WTC11 (cell line): Measurements from ENCODE around the gene GOLGA8A. TPM values are rescaled to one million over a fixed set of nuclear protein-coding genes. Genes with fewer than 3 reads are reported as not detected.

Source experiments
- ATAC-seq: fragments of 200-7000 bp; cut with Tn5 transposase; 2 replicates; pipeline ENCODE4 v1.10.0; 2021; ENCODE audit warnings: mild to moderate bottlenecking, moderate library complexity
- Bru-seq: library from RNA; stranded (reverse); fragments of 400-500 nt; gene quantifications from one replicate; lab custom pipeline; 2021; lab: Mats Ljungman, UMichigan
- CTCF ChIA-PET: fragments of 300-600 bp; sonication (Branson Sonifier 250); formaldehyde crosslinking; loops from one replicate; lab custom pipeline; 2021; ENCODE audit warnings: antibody characterized with exemption; lab: Charles Lee
- POLR2A ChIA-PET: fragments of 350-600 bp; sonication (Branson Sonifier 250); formaldehyde crosslinking; loops from one replicate; lab custom pipeline; 2021; ENCODE audit warnings: antibody characterized with exemption; lab: Charles Lee
- DNase-seq: peaks from one replicate; pipeline ENCODE4 v3.0.0; 2021; ENCODE audit warnings: low spot score
- H3K27ac Mint-ChIP-seq: 2 replicates; pipeline ENCODE4 v1.8.0; 2021; ENCODE audit warnings: mixed read lengths
- H3K27me3 Mint-ChIP-seq: 2 replicates; pipeline ENCODE4 v1.8.0; 2021; ENCODE audit warnings: low read depth, mild to moderate bottlenecking, moderate library complexity, mixed read lengths
- H3K36me3 Mint-ChIP-seq: 2 replicates; pipeline ENCODE4 v1.8.0; 2021; ENCODE audit warnings: mixed read lengths
- H3K4me1 Mint-ChIP-seq: 2 replicates; pipeline ENCODE4 v1.8.0; 2022; ENCODE audit warnings: mixed read lengths
- H3K4me3 Mint-ChIP-seq: 2 replicates; pipeline ENCODE4 v1.8.0; 2021; ENCODE audit warnings: mild to moderate bottlenecking, moderate library complexity, mixed read lengths
- H3K9me3 Mint-ChIP-seq: 2 replicates; pipeline ENCODE4 v1.8.0; 2021; ENCODE audit warnings: mixed read lengths
- CBFB ChIP-seq: sonication (generic); formaldehyde crosslinking; IDR thresholded peaks from 2 replicates; pipeline ENCODE4 v1.8.1; 2022; ENCODE audit warnings: mild to moderate bottlenecking, low read depth, missing genetic modification reagents
- CREM ChIP-seq: sonication (generic); formaldehyde crosslinking; IDR thresholded peaks from 2 replicates; pipeline ENCODE4 v1.8.1; 2022; ENCODE audit warnings: mild to moderate bottlenecking, missing genetic modification reagents, moderate library complexity
- E2F1 ChIP-seq: sonication (generic); formaldehyde crosslinking; IDR thresholded peaks from 2 replicates; pipeline ENCODE4 v1.8.0; 2022; ENCODE audit warnings: mild to moderate bottlenecking, missing genetic modification reagents
- FOXK1 ChIP-seq: sonication (generic); formaldehyde crosslinking; IDR thresholded peaks from 2 replicates; pipeline ENCODE4 v1.8.0; 2022; ENCODE audit warnings: mild to moderate bottlenecking, moderate library complexity, missing genetic modification reagents
- GABPB1 ChIP-seq: sonication (generic); formaldehyde crosslinking; IDR thresholded peaks from 2 replicates; pipeline ENCODE4 v1.8.1; 2023; ENCODE audit warnings: mild to moderate bottlenecking, missing genetic modification reagents
- GRHL2 ChIP-seq: fragments of 250-450 bp; sonication (Bioruptor Pico); IDR thresholded peaks from 2 replicates; pipeline ENCODE4 v1.8.0; 2022; ENCODE audit warnings: mild to moderate bottlenecking, moderate library complexity; ENCODE audit not compliant: insufficient replicate concordance, severe bottlenecking
- HMGA2 ChIP-seq: fragments of 250-450 bp; sonication (Bioruptor Pico); IDR thresholded peaks from 2 replicates; pipeline ENCODE4 v1.4.0; 2021; ENCODE audit warnings: mild to moderate bottlenecking, moderate library complexity
- JUN ChIP-seq: sonication (generic); formaldehyde crosslinking; IDR thresholded peaks from 2 replicates; pipeline ENCODE4 v1.8.0; 2023; ENCODE audit warnings: mild to moderate bottlenecking, missing genetic modification reagents
- NFATC4 ChIP-seq: fragments of 250-450 bp; sonication (Bioruptor Pico); IDR thresholded peaks from 2 replicates; pipeline ENCODE4 v1.9.0; 2021; ENCODE audit warnings: mild to moderate bottlenecking
- NFYB ChIP-seq: sonication (generic); formaldehyde crosslinking; conservative IDR thresholded peaks from 2 replicates; pipeline ENCODE4 v1.8.0; 2022; ENCODE audit warnings: low read depth, missing genetic modification reagents
- RORB ChIP-seq: fragments of 250-450 bp; sonication (Bioruptor Pico); IDR thresholded peaks from 2 replicates; pipeline ENCODE4 v1.9.0; 2021; ENCODE audit warnings: mild to moderate bottlenecking
- SOX15 ChIP-seq: fragments of 250-450 bp; sonication (Bioruptor Pico); IDR thresholded peaks from 2 replicates; pipeline ENCODE4 v1.9.0; 2021; ENCODE audit warnings: mild to moderate bottlenecking
- SP1 ChIP-seq: sonication (generic); formaldehyde crosslinking; conservative IDR thresholded peaks from 2 replicates; pipeline ENCODE4 v1.8.1; 2022; ENCODE audit warnings: missing genetic modification reagents
- ZBTB21 ChIP-seq: sonication (generic); formaldehyde crosslinking; IDR thresholded peaks from 2 replicates; pipeline ENCODE4 v1.8.1; 2023; ENCODE audit warnings: mild to moderate bottlenecking, missing genetic modification reagents, borderline replicate concordance
- ZNF138 ChIP-seq: sonication (generic); formaldehyde crosslinking; conservative IDR thresholded peaks from 2 replicates; pipeline ENCODE4 v1.8.1; 2022; ENCODE audit warnings: mild to moderate bottlenecking, moderate library complexity, missing genetic modification reagents
- ZNF219 ChIP-seq: sonication (generic); formaldehyde crosslinking; IDR thresholded peaks from 2 replicates; pipeline ENCODE4 v1.8.0; 2023; ENCODE audit warnings: missing genetic modification reagents, mild to moderate bottlenecking, borderline replicate concordance
- ZNF423 ChIP-seq: fragments of 250-450 bp; sonication (Bioruptor Pico); IDR thresholded peaks from 2 replicates; pipeline ENCODE4 v2.1.2; 2022; ENCODE audit warnings: mild to moderate bottlenecking, moderate library complexity
- long read RNA-seq, 3 experiments: library from RNA in 1 of 3; library from capped mRNA in 1 of 3; library from polyadenylated mRNA in 1 of 3; unstranded in 2 of 3; stranded (forward) in 1 of 3; transcript quantifications; one replicate each; pipeline ENCODE4 v2.0.0, GENCODE V29; 2021
- total RNA-seq: library from RNA; stranded (reverse); gene quantifications from 3 replicates; pipeline ENCODE4 v1.2.3, GENCODE V29; 2021
- TF ChIP-seq, protein P1 (sequence below): sonication (generic); formaldehyde crosslinking; IDR thresholded peaks from 2 replicates; pipeline ENCODE4 v1.8.0; 2022; ENCODE audit warnings: mild to moderate bottlenecking, missing genetic modification reagents
- TF ChIP-seq, protein P2 (sequence below): sonication (generic); formaldehyde crosslinking; IDR thresholded peaks from 2 replicates; pipeline ENCODE4 v1.8.1; 2022; ENCODE audit warnings: mild to moderate bottlenecking, moderate library complexity, missing genetic modification reagents
- TF ChIP-seq, protein P3 (sequence below): fragments of 250-450 bp; sonication (Bioruptor Pico); conservative IDR thresholded peaks from 2 replicates; pipeline ENCODE4 v1.9.0; 2021; ENCODE audit warnings: mild to moderate bottlenecking
- TF ChIP-seq, protein P4 (sequence below): sonication (generic); formaldehyde crosslinking; IDR thresholded peaks from 2 replicates; pipeline ENCODE4 v1.8.0; 2023; ENCODE audit warnings: missing genetic modification reagents
- TF ChIP-seq, protein P5 (sequence below): sonication (generic); formaldehyde crosslinking; IDR thresholded peaks from 2 replicates; pipeline ENCODE4 v1.8.1; 2023; ENCODE audit warnings: mild to moderate bottlenecking, missing genetic modification reagents, borderline replicate concordance
- TF ChIP-seq, protein P6 (sequence below): fragments of 200-600 bp; IDR thresholded peaks from 2 replicates; pipeline ENCODE4 v1.8.0; 2022; ENCODE audit warnings: antibody characterized with exemption

Gene GOLGA8A, protein sequence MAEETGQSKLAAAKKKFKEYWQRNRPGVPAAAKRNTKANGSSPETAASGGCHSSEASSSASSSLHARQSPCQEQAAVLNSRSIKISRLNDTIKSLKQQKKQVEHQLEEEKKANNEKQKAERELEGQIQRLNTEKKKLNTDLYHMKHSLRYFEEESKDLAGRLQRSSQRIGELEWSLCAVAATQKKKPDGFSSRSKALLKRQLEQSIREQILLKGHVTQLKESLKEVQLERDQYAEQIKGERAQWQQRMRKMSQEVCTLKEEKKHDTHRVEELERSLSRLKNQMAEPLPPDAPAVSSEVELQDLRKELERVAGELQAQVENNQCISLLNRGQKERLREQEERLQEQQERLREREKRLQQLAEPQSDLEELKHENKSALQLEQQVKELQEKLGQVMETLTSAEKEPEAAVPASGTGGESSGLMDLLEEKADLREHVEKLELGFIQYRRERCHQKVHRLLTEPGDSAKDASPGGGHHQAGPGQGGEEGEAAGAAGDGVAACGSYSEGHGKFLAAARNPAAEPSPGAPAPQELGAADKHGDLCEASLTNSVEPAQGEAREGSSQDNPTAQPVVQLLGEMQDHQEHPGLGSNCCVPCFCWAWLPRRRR
- total RNA-seq (37.2 to 41.3 TPM (median 39.8 TPM) in 3 replicates), Bru-seq, nascent RNA (percentile 71 among the genes with signal in this experiment)
- long read RNA-seq, experiment 1, transcript GOLGA8A-201 (16 exons, 1,877 nt) = major isoform, 5 of 115 reads
- long read RNA-seq, experiment 1, partial matches to known transcripts = 64 of 115 reads
- long read RNA-seq, experiment 1, other reads (novel, unspliced or antisense) = 46 of 115 reads
- long read RNA-seq, experiment 2, partial matches to known transcripts = 6 of 20 reads
- long read RNA-seq, experiment 2, other reads (novel, unspliced or antisense) = 13 of 20 reads
- long read RNA-seq, experiment 3 = 0 reads

- H3K4me1 Mint-ChIP-seq = no peaks in the 10 kb centered on the region
- H3K9me3 Mint-ChIP-seq = 0 out of 2 replicates have a peak, but pooled peaks cover 3% of the 10 kb centered on the region
- peaks cover 48% of the 10 kb centered on the region for H3K27me3 Mint-ChIP-seq
- peak within 1 kb of the TSS; percentile 66 for H3K4me3 Mint-ChIP-seq
- peak; percentile 34; the same call in 1 of the 2 replicates for ATAC-seq
- ChIA-PET CTCF (no interaction called here), POLR2A (no interaction called here)
- DNase-seq = peak; percentile 49
- no peaks in the 10 kb centered on the region for H3K36me3 Mint-ChIP-seq
- no peak within 1 kb of the TSS for H3K27ac Mint-ChIP-seq
- TF ChIP-seq ZNF138 (CRISPR knock-in tag) = no peak
- TF ChIP-seq, protein P1, sequence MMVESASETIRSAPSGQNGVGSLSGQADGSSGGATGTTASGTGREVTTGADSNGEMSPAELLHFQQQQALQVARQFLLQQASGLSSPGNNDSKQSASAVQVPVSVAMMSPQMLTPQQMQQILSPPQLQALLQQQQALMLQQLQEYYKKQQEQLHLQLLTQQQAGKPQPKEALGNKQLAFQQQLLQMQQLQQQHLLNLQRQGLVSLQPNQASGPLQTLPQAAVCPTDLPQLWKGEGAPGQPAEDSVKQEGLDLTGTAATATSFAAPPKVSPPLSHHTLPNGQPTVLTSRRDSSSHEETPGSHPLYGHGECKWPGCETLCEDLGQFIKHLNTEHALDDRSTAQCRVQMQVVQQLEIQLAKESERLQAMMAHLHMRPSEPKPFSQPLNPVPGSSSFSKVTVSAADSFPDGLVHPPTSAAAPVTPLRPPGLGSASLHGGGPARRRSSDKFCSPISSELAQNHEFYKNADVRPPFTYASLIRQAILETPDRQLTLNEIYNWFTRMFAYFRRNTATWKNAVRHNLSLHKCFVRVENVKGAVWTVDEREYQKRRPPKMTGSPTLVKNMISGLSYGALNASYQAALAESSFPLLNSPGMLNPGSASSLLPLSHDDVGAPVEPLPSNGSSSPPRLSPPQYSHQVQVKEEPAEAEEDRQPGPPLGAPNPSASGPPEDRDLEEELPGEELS (CRISPR knock-in tag) = peak; percentile 82; the same call in 1 of the 2 replicates
- no peak for TF ChIP-seq HMGA2 (CRISPR knock-in tag)
- TF ChIP-seq NFATC4 = no peak
- TF ChIP-seq E2F1 (CRISPR knock-in tag) = no peak
- TF ChIP-seq CREM (CRISPR knock-in tag) = no peak
- peak; percentile 32; the same call in 1 of the 2 replicates for TF ChIP-seq FOXK1
- TF ChIP-seq, protein P2, sequence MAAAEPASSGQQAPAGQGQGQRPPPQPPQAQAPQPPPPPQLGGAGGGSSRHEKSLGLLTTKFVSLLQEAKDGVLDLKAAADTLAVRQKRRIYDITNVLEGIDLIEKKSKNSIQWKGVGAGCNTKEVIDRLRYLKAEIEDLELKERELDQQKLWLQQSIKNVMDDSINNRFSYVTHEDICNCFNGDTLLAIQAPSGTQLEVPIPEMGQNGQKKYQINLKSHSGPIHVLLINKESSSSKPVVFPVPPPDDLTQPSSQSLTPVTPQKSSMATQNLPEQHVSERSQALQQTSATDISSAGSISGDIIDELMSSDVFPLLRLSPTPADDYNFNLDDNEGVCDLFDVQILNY (CRISPR knock-in tag) = 0 out of 2 replicates have a peak, but pooled peaks have one; percentile 56
- TF ChIP-seq, protein P3, sequence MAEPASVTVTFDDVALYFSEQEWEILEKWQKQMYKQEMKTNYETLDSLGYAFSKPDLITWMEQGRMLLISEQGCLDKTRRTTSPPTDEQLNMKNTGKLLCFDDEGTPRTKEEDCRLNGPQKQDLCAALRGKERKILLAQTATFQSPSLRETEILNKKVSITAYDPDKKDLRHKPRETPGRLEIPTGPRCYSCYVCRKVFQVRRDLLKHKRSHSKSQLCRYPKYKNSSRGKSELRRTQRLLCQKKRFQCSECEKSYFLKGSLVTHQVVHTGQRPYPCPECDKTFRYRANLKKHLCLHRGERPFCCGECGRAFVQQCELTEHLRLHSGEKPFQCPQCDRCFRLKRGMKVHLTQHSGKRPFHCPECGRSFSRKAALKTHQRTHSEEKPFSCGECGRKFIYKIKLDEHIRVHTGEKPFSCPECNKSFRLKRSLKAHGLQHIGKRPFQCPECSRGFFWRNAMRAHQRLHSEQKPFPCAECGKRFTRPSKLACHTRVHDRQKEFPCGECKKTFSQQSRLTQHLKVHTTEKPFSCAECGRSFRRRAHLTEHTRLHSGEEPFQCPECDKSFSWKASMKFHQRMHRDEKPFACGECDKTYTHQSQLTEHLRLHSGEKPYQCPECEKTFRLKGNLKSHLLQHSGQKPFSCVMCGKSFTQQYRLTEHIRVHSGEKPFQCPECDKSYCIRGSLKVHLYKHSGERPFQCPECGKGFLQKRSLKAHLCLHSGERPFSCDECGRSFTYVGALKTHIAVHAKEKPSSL = no peak
- TF ChIP-seq RORB (CRISPR knock-in tag) = no peak
- TF ChIP-seq NFYB (CRISPR knock-in tag) = no peak
- TF ChIP-seq ZNF219 (CRISPR knock-in tag) = no peak
- 0 out of 2 replicates have a peak, but pooled peaks have one; percentile 20 for TF ChIP-seq SP1 (CRISPR knock-in tag)
- TF ChIP-seq ZNF423 (CRISPR knock-in tag) = no peak
- TF ChIP-seq, protein P4, sequence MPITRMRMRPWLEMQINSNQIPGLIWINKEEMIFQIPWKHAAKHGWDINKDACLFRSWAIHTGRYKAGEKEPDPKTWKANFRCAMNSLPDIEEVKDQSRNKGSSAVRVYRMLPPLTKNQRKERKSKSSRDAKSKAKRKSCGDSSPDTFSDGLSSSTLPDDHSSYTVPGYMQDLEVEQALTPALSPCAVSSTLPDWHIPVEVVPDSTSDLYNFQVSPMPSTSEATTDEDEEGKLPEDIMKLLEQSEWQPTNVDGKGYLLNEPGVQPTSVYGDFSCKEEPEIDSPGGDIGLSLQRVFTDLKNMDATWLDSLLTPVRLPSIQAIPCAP (CRISPR knock-in tag) = peak; percentile 70; the same call in 1 of the 2 replicates
- TF ChIP-seq GRHL2 (CRISPR knock-in tag) = no peak
- TF ChIP-seq, protein P5, sequence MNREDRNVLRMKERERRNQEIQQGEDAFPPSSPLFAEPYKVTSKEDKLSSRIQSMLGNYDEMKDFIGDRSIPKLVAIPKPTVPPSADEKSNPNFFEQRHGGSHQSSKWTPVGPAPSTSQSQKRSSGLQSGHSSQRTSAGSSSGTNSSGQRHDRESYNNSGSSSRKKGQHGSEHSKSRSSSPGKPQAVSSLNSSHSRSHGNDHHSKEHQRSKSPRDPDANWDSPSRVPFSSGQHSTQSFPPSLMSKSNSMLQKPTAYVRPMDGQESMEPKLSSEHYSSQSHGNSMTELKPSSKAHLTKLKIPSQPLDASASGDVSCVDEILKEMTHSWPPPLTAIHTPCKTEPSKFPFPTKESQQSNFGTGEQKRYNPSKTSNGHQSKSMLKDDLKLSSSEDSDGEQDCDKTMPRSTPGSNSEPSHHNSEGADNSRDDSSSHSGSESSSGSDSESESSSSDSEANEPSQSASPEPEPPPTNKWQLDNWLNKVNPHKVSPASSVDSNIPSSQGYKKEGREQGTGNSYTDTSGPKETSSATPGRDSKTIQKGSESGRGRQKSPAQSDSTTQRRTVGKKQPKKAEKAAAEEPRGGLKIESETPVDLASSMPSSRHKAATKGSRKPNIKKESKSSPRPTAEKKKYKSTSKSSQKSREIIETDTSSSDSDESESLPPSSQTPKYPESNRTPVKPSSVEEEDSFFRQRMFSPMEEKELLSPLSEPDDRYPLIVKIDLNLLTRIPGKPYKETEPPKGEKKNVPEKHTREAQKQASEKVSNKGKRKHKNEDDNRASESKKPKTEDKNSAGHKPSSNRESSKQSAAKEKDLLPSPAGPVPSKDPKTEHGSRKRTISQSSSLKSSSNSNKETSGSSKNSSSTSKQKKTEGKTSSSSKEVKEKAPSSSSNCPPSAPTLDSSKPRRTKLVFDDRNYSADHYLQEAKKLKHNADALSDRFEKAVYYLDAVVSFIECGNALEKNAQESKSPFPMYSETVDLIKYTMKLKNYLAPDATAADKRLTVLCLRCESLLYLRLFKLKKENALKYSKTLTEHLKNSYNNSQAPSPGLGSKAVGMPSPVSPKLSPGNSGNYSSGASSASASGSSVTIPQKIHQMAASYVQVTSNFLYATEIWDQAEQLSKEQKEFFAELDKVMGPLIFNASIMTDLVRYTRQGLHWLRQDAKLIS (CRISPR knock-in tag) = no peak
- no peak for TF ChIP-seq CBFB (CRISPR knock-in tag)
- TF ChIP-seq SOX15 = no peak
- peak; percentile 37; the same call in 1 of the 2 replicates for TF ChIP-seq GABPB1
- no peak for TF ChIP-seq ZBTB21 (CRISPR knock-in tag)
- TF ChIP-seq JUN (CRISPR knock-in tag) = peak; percentile 55; the same call in 1 of the 2 replicates
- TF ChIP-seq, protein P6, sequence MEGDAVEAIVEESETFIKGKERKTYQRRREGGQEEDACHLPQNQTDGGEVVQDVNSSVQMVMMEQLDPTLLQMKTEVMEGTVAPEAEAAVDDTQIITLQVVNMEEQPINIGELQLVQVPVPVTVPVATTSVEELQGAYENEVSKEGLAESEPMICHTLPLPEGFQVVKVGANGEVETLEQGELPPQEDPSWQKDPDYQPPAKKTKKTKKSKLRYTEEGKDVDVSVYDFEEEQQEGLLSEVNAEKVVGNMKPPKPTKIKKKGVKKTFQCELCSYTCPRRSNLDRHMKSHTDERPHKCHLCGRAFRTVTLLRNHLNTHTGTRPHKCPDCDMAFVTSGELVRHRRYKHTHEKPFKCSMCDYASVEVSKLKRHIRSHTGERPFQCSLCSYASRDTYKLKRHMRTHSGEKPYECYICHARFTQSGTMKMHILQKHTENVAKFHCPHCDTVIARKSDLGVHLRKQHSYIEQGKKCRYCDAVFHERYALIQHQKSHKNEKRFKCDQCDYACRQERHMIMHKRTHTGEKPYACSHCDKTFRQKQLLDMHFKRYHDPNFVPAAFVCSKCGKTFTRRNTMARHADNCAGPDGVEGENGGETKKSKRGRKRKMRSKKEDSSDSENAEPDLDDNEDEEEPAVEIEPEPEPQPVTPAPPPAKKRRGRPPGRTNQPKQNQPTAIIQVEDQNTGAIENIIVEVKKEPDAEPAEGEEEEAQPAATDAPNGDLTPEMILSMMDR = no peak
These were observed at the start of gene GOLGA8A for GRCh38 chr15:34437687-34438086. Gene GOLGA8A (minus strand): TSS chr15:34437808. CDS start chr15:34389691, 48,117 bp downstream.
